ENCODE results near the gene PRR20G.

DNA sequence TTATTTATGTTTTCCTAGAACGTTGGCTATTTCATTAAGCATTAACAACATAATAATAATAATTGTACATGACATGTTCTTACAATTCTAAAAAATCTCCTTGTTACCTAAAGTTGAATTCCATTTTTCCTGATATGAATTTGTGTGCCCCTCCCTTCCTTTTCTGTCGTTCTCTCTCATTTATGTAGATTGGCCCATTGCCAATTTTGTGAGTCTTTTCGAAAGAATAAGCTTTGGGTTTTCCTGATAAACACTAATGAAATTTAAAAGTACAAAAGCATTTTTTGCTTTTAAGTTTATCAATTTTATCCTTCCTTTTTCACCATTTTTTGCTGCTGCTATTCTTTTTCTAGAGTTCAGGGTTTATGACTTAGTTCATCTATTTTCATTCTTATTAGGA lies 50.0 kb downstream of the PRR20G start:
- TF ChIP-seq POLR2A (IDR thresholded peaks at IDR 0.05; ENCODE audit: low read depth, low read length) (no peak), BHLHE40 (IDR thresholded peaks at IDR 0.05; ENCODE audit: low read depth, low read length) (no peak)

All from IMR-90 (cell line).